Endodermal cell (in vitro differentiated cells): ENCODE results near the gene SGF29. TPM values are rescaled to one million over a fixed set of nuclear protein-coding genes. Genes with fewer than 3 reads are reported as not detected.

Source experiments
- DNase-seq: peaks from one replicate; pipeline ENCODE4 v3.0.0-alpha.2; 2017
- H3K27ac ChIP-seq: 2 replicates; pipeline ENCODE4 v1.5.1; 2013; ENCODE audit warnings: mild to moderate bottlenecking, low read depth, low read length, moderate library complexity
- H3K27me3 ChIP-seq: 2 replicates; pipeline ENCODE4 v1.6.1; 2013; ENCODE audit warnings: mild to moderate bottlenecking, low read length, moderate library complexity; ENCODE audit not compliant: insufficient read depth, control insufficient read depth, poor library complexity, severe bottlenecking
- H3K36me3 ChIP-seq: 2 replicates; pipeline ENCODE4 v1.7.0; 2013; ENCODE audit warnings: mild to moderate bottlenecking, low read length, moderate library complexity; ENCODE audit not compliant: control insufficient read depth, insufficient read depth
- H3K4me1 ChIP-seq: one replicate; pipeline ENCODE4 v1.7.0; 2013; ENCODE audit warnings: low read length; ENCODE audit not compliant: control insufficient read depth, insufficient read depth
- H3K4me3 ChIP-seq: 2 replicates; pipeline ENCODE4 v1.5.1; 2013; ENCODE audit warnings: mild to moderate bottlenecking, low read length, moderate library complexity
- H3K9ac ChIP-seq: 2 replicates; pipeline ENCODE4 v1.6.1; 2013; ENCODE audit warnings: mild to moderate bottlenecking, low read length, moderate library complexity; ENCODE audit not compliant: poor library complexity, severe bottlenecking; ENCODE audit errors: extremely low read depth
- H3K9me3 ChIP-seq: 2 replicates; pipeline ENCODE4 v1.6.1; 2013; ENCODE audit warnings: mild to moderate bottlenecking, low read length, moderate library complexity; ENCODE audit not compliant: control insufficient read depth
- H3K27ac Mint-ChIP-seq: 2 replicates; pipeline ENCODE4 v1.8.0; 2020; ENCODE audit warnings: mixed read lengths
- H3K27me3 Mint-ChIP-seq: 2 replicates; pipeline ENCODE4 v1.8.0; 2021; ENCODE audit warnings: mild to moderate bottlenecking, mixed read lengths; ENCODE audit not compliant: insufficient read depth
- H3K36me3 Mint-ChIP-seq: 2 replicates; pipeline ENCODE4 v1.8.0; 2020; ENCODE audit warnings: low read depth, mixed read lengths
- H3K4me1 Mint-ChIP-seq: 2 replicates; pipeline ENCODE4 v1.8.0; 2020; ENCODE audit warnings: mixed read lengths
- H3K4me3 Mint-ChIP-seq: 2 replicates; pipeline ENCODE4 v1.8.0; 2020; ENCODE audit warnings: mild to moderate bottlenecking, moderate library complexity, mixed read lengths
- H3K9me3 Mint-ChIP-seq: 2 replicates; pipeline ENCODE4 v1.8.0; 2020; ENCODE audit warnings: mild to moderate bottlenecking, mixed read lengths
- WGBS, 2 experiments: methylation state at CpG; one replicate each; pipeline versions ENCODE4 v1.1.5 to v1.1.7; 2013; ENCODE audit warnings: missing lambda C conversion rate in 2 of 2, mixed read lengths in 1 of 2; ENCODE audit not compliant: insufficient coverage in 1 of 2, insufficient read length in 1 of 2; 5-methylcytosine and 5-hydroxymethylcytosine counted together
- total RNA-seq, 2 donors: library from RNA; stranded (reverse); fragmentation: NEBNext Ultra II Directional in 1 of 2; extraction: Animal tissue kit (Norgen Biotek cat#: 25700) in 1 of 2; gene quantifications; 2 replicates in 1 of 2; 3 replicates in 1 of 2; pipeline ENCODE4 v1.2.1, GENCODE V29; 2021
- TF ChIP-seq, protein P1 (sequence below): fragments of 200-600 bp; sonication (generic); conservative IDR thresholded peaks from 2 replicates; pipeline ENCODE4 v1.5.0; 2021; ENCODE audit warnings: antibody characterized with exemption, mild to moderate bottlenecking

The SGF29 gene
- total RNA-seq, 2 donors from 2014 or later: 16.5 to 18.9 TPM

DNA sequence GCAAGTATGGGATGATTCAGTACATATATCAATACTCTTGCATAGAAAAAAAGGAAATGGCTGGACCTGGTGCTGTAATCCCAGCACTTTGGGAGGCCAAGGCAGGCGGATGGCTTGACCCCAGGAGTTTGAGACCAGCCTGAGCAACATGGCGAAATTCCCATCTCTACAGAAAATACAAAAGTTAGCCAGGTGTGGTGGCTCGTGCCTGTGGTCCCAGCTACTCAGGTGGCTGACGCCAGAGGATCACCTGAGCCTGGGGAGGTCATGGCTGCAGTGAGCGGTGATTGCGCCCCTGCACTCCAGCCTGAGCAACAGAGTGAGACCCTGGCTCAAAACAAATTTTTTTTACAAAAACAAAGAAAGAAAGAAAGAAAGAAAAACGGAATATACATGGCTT is 7.1 kb upstream of the SGF29 start:
- Histone ChIP-seq H3K9ac (no peak overlapping the region), H3K27ac (no peak overlapping the region), H3K4me3 (no peak overlapping the region), H3K4me1 (no peaks in the 10 kb centered on the region), H3K27me3 (no peaks in the 10 kb centered on the region), H3K36me3 (no peaks in the 10 kb centered on the region), H3K9me3 (no peaks in the 10 kb centered on the region)
- Mint-ChIP-seq H3K9me3 (no peaks in the 10 kb centered on the region), H3K36me3 (no peaks in the 10 kb centered on the region), H3K4me1 (no peaks in the 10 kb centered on the region), H3K27me3 (no peaks in the 10 kb centered on the region), H3K27ac (no peak overlapping the region), H3K4me3 (no peak overlapping the region)
- WGBS, 2 experiments: 91 to 92% methylated on average over 5 to 6 of the region's 7 CpGs
- no peak for DNase-seq
- TF ChIP-seq, protein P1, sequence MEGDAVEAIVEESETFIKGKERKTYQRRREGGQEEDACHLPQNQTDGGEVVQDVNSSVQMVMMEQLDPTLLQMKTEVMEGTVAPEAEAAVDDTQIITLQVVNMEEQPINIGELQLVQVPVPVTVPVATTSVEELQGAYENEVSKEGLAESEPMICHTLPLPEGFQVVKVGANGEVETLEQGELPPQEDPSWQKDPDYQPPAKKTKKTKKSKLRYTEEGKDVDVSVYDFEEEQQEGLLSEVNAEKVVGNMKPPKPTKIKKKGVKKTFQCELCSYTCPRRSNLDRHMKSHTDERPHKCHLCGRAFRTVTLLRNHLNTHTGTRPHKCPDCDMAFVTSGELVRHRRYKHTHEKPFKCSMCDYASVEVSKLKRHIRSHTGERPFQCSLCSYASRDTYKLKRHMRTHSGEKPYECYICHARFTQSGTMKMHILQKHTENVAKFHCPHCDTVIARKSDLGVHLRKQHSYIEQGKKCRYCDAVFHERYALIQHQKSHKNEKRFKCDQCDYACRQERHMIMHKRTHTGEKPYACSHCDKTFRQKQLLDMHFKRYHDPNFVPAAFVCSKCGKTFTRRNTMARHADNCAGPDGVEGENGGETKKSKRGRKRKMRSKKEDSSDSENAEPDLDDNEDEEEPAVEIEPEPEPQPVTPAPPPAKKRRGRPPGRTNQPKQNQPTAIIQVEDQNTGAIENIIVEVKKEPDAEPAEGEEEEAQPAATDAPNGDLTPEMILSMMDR: no peak

DNA sequence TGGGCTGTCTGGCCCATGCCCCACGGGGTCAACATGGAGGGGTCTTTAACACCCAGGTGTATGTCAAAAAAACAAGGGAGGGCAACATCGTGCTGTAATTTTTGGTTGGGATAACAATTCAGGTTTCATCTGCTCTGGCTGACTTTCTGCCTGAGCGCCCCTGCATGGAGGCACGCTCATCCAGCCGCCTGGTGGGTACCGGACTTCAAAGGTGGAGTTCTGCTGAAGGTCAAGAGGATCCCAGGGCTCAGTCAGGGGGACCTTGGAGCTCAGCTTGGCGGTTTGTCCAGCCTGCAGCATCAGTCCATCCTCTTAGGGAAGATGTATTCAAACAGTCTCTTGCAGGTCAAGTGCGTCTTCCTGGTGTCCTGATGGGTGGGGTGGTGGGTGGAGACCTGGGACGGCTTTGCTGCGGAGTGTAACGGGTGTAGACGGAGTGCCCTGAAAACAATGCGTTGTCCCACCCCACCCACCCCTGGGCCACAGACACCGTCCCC is 5.4 kb upstream of the SGF29 start:
- Histone ChIP-seq H3K27me3 (no peaks in the 10 kb centered on the region), H3K27ac (no peak overlapping the region), H3K36me3 (no peaks in the 10 kb centered on the region), H3K4me3 (no peak overlapping the region), H3K9ac (no peak overlapping the region), H3K9me3 (no peaks in the 10 kb centered on the region), H3K4me1 (no peaks in the 10 kb centered on the region)
- Mint-ChIP-seq H3K27me3 (no peaks in the 10 kb centered on the region), H3K9me3 (no peaks in the 10 kb centered on the region), H3K36me3 (no peaks in the 10 kb centered on the region), H3K4me1 (no peaks in the 10 kb centered on the region), H3K4me3 (no peak overlapping the region), H3K27ac (no peak overlapping the region)
- TF ChIP-seq, protein P1: no peak
- 89 to 90% methylated on average over 7 to 10 of the region's 14 CpGs for WGBS, 2 experiments
- no peak for DNase-seq

DNA sequence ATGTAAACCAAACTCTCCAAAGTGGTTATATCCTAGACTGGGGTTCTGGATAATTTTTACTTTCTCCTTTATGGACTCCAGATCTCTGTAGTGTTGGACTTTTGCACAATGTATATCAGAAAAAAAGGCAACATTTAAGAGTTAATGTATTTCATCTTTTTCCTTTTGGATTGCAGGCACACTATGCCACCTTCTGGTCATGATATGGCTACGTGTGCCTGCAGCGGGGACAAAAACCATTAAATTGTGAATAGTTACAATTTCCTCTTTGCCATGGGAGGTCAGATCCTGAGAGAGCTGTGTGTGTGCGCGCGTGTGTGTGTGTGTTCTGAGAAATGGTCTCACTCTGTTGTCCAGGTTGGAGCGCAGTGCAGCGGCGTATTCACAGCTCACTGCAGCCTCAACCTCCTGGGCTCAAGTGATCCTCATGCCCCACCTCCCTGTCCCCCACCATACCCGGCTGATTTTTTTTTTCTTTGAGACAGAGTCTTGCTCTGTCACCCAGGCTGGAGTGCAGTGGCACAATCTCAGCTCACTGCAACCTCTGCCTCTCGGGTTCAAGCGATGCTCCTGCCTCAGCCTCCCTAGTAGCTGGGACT is 4.3 kb upstream of the SGF29 start:
- Mint-ChIP-seq H3K36me3 (no peaks in the 10 kb centered on the region), H3K4me1 (no peaks in the 10 kb centered on the region), H3K4me3 (no peak overlapping the region), H3K9me3 (no peaks in the 10 kb centered on the region), H3K27me3 (peaks cover under 1% of the 10 kb centered on the region), H3K27ac (no peak overlapping the region)
- H3K9ac ChIP-seq: no peak overlapping the region
- no peak overlapping the region for H3K4me3 ChIP-seq
- H3K9me3 ChIP-seq: no peaks in the 10 kb centered on the region
- WGBS, 2 experiments: 65 to 81% methylated on average over 5 to 11 of the region's 11 CpGs
- H3K36me3 ChIP-seq: no peaks in the 10 kb centered on the region
- no peak overlapping the region for H3K27ac ChIP-seq
- no peaks in the 10 kb centered on the region for H3K27me3 ChIP-seq
- H3K4me1 ChIP-seq: no peaks in the 10 kb centered on the region
- DNase-seq: no peak
- TF ChIP-seq, protein P1: peak; percentile 68
